Ovary (tissue), 3 donors: ENCODE results near the gene GRIFIN.

Experiments used
- EP300 ChIP-seq: sonication (generic); formaldehyde crosslinking; IDR thresholded peaks from one replicate; pipeline ENCODE4 v1.6.1; 2017; ENCODE audit warnings: antibody characterized with exemption
- POLR2A ChIP-seq: fragments of 450-650 bp; IDR thresholded peaks from one replicate; pipeline ENCODE4 v1.6.1; 2017; ENCODE audit warnings: antibody characterized with exemption, mild to moderate bottlenecking, moderate library complexity
- TF ChIP-seq, protein P1 (sequence below), 3 donors: fragments of 450-650 bp in 2 of 3; fragments of 200-600 bp in 1 of 3; IDR thresholded peaks; one replicate each; pipeline versions ENCODE4 v1.5.1 to v1.8.0; 2016 to 2022; ENCODE audit warnings: antibody characterized with exemption in 3 of 3, mild to moderate bottlenecking in 1 of 3
- donor health status: DM: no; HTN: no; CAD: no.

DNA sequence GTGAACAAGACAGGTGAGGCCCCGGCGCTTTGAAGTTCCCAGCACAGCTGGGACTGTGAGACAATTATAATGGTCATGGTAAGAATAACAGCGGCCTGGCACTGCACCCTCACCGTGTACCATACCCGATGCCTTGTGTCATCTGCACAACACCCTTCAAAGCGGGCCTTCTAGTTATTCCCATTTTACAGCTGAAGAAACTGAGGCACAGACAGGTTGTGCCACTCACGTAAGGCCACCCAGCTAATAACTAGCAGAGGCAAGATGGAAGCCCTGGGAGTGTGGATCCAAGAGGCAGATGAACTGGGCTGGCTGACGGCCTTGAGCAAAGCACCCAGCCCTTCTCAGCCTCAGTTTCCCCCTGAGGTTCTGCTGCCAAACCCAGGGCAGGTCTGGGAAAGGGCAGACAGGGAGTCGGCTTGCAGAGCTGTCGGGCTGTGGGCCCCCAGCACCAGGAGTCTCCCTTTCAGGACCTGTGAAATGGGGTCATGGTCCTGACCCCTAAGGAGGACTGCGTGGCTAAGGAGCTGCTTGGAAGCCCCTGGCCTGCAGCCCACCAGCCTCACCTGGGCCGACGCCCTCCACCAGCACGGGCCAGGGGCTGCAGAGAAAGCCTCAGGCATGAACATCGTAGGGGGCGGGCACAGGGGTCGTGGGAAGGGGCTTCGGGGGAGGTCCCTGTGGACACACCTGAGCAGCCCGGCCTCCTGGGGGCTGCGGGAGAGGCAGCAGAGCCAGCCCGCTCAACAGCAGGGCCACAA lies 28.1 kb upstream of the GRIFIN start:
- TF ChIP-seq, protein P1, sequence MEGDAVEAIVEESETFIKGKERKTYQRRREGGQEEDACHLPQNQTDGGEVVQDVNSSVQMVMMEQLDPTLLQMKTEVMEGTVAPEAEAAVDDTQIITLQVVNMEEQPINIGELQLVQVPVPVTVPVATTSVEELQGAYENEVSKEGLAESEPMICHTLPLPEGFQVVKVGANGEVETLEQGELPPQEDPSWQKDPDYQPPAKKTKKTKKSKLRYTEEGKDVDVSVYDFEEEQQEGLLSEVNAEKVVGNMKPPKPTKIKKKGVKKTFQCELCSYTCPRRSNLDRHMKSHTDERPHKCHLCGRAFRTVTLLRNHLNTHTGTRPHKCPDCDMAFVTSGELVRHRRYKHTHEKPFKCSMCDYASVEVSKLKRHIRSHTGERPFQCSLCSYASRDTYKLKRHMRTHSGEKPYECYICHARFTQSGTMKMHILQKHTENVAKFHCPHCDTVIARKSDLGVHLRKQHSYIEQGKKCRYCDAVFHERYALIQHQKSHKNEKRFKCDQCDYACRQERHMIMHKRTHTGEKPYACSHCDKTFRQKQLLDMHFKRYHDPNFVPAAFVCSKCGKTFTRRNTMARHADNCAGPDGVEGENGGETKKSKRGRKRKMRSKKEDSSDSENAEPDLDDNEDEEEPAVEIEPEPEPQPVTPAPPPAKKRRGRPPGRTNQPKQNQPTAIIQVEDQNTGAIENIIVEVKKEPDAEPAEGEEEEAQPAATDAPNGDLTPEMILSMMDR (IDR thresholded peaks at IDR 0.05), result no peak
- no peak for TF ChIP-seq POLR2A
- TF ChIP-seq EP300, result no peak
